Panc1 (cell line): ENCODE data around the gene PAK4. TPM values are rescaled to one million over a fixed set of nuclear protein-coding genes. Genes with fewer than 3 reads are reported as not detected.

Source experiments
- ATAC-seq: fragments of 200-7000 bp; cut with Tn5 transposase; 2 replicates; pipeline ENCODE4 v1.9.1; 2020; ENCODE audit warnings: mild to moderate bottlenecking, moderate library complexity
- BruUV-seq: library from RNA; stranded (reverse); fragments of 400-500 nt; replicated peaks from 2 replicates; lab custom pipeline; 2021; lab: Mats Ljungman, UMichigan
- CTCF ChIA-PET: fragments of 300-600 bp; sonication (Branson Sonifier 250); formaldehyde crosslinking; loops from one replicate; lab custom pipeline; 2022; ENCODE audit warnings: antibody characterized with exemption; lab: Charles Lee
- POLR2A ChIA-PET: fragments of 300-600 bp; sonication (Branson Sonifier 250); formaldehyde crosslinking; loops from one replicate; lab custom pipeline; 2022; ENCODE audit warnings: antibody characterized with exemption; lab: Charles Lee
- DNase-seq: peaks from one replicate; pipeline ENCODE4 v3.0.0-alpha.2; 2010; ENCODE audit warnings: low read depth, low spot score
- H3K27ac ChIP-seq: 2 replicates; pipeline ENCODE4 v1.5.1; 2011; ENCODE audit warnings: mild to moderate bottlenecking, low read length, inconsistent platforms
- H3K27me3 ChIP-seq: fragments of 200-500 bp; sonication (Bioruptor generic); 2 replicates; pipeline ENCODE4 v1.6.0; 2014; ENCODE audit warnings: low read length, inconsistent platforms; ENCODE audit not compliant: control insufficient read depth, insufficient read depth
- H3K36me3 ChIP-seq: fragments of 200-500 bp; sonication (Bioruptor generic); 2 replicates; pipeline ENCODE4 v1.5.1; 2014; ENCODE audit warnings: inconsistent platforms, mild to moderate bottlenecking, low read length, moderate library complexity; ENCODE audit not compliant: control insufficient read depth, insufficient read depth
- H3K4me1 ChIP-seq: 2 replicates; pipeline ENCODE4 v1.5.1; 2011; ENCODE audit warnings: inconsistent platforms, mild to moderate bottlenecking, low read length, moderate library complexity; ENCODE audit not compliant: control insufficient read depth, insufficient read depth
- H3K4me3 ChIP-seq, 2 experiments: 2 replicates each; pipeline ENCODE4 v1.5.1; 2011 to 2012; ENCODE audit warnings: low read depth in 2 of 2, low read length in 2 of 2, mild to moderate bottlenecking in 2 of 2, inconsistent platforms in 1 of 2, moderate library complexity in 1 of 2
- H3K9me3 ChIP-seq: fragments of 200-500 bp; sonication (Bioruptor generic); 2 replicates; pipeline ENCODE4 v1.5.1; 2014; ENCODE audit warnings: low read depth, mild to moderate bottlenecking, inconsistent platforms, low read length, moderate library complexity; ENCODE audit not compliant: control insufficient read depth, insufficient read depth
- CTCF ChIP-seq: fragments of 450-650 bp; IDR thresholded peaks from 2 replicates; pipeline ENCODE4 v1.5.1; 2017; ENCODE audit warnings: mild to moderate bottlenecking
- POLR2AphosphoS5 ChIP-seq: IDR thresholded peaks from 2 replicates; pipeline ENCODE4 v1.6.1; 2012; ENCODE audit warnings: mild to moderate bottlenecking, low read depth, low read length, moderate library complexity
- REST ChIP-seq, 2 experiments: IDR thresholded peaks; 2 replicates each; pipeline ENCODE4 v1.6.1; 2011 to 2012; ENCODE audit warnings: low read depth in 2 of 2, control low read depth in 1 of 2, low read length in 1 of 2, mild to moderate bottlenecking in 1 of 2, moderate library complexity in 1 of 2; ENCODE audit not compliant: insufficient read depth in 1 of 2
- SIN3A ChIP-seq: IDR thresholded peaks from 2 replicates; pipeline ENCODE4 v1.6.1; 2012; ENCODE audit warnings: low read depth, mild to moderate bottlenecking, low read length, moderate library complexity, borderline replicate concordance; ENCODE audit not compliant: insufficient read depth
- TCF7L2 ChIP-seq: IDR thresholded peaks from 2 replicates; pipeline ENCODE4 v1.6.1; 2011; ENCODE audit warnings: mild to moderate bottlenecking, low read depth, low read length, inconsistent platforms
- in situ Hi-C: cut with HindIII; loops from 2 replicates; pipeline ENCODE4 v1.10.0; 2016; ENCODE audit warnings: low sequenced_read_pairs, low pct_unique_long_range_greater_than_20kb
- intact Hi-C: fragments of 100-400 bp; cut with micrococcal nuclease; formaldehyde crosslinking; loops from one replicate; pipeline ENCODE4 v1.10.0; 2022; ENCODE audit not compliant: unreplicated experiment
- total RNA-seq: library from RNA; stranded (reverse); gene quantifications from one replicate; pipeline ENCODE4 v1.2.1, GENCODE V29; 2021; ENCODE audit not compliant: unreplicated experiment

Gene PAK4
- total RNA-seq, 1 experiment from 2014 or later, result 311 TPM

GRCh38 chr19:39177110-39177699, 51.6 kb downstream of the PAK4 start:
- ATAC-seq (no peak), DNase-seq (no peak)
- Histone ChIP-seq H3K9me3 (no peaks in the 10 kb centered on the region), H3K27ac (no peak overlapping the region), H3K27me3 (no peaks in the 10 kb centered on the region), H3K4me3 (no peak overlapping the region), H3K36me3 (peaks cover 31% of the 10 kb centered on the region; the same call in 1 of the 2 replicates), H3K4me1 (no peaks in the 10 kb centered on the region)
- no TSS peak for BruUV-seq
- CTCF ChIA-PET, result no interaction called here
- intact Hi-C loops, result no loop called here
- POLR2A ChIA-PET, result no interaction called here
- TF ChIP-seq CTCF (no peak), TCF7L2 (no peak), REST (IDR thresholded peaks at IDR 0.05; ENCODE audit: insufficient read depth in 1 of 2, low read depth in 2 of 2, low read length in 1 of 2) (no peak), POLR2AphosphoS5 (no peak), SIN3A (no peak)
- in situ Hi-C loops, result loop anchor here (10.0 kb wide), 1 partner anchor 62 kb away; no protein-coding TSS in a partner anchor

- ChIA-PET POLR2A (interaction anchor here (0.7 kb wide), 1 partner anchor 238 kb away, joined by 3 read pairs; no protein-coding TSS in a partner anchor), CTCF (interaction anchor here (0.6 kb wide), 1 partner anchor 182 kb away, joined by 4 read pairs; no protein-coding TSS in a partner anchor)
- TF ChIP-seq SIN3A (no peak), CTCF (no peak), POLR2AphosphoS5 (no peak), TCF7L2 (no peak), REST (IDR thresholded peaks at IDR 0.05; ENCODE audit: insufficient read depth in 1 of 2, low read depth in 2 of 2, low read length in 1 of 2) (no peak)
- Histone ChIP-seq H3K27me3 (no peaks in the 10 kb centered on the region), H3K27ac (no peak overlapping the region), H3K4me3 (no peak overlapping the region), H3K4me1 (no peaks in the 10 kb centered on the region), H3K36me3 (peaks cover 26% of the 10 kb centered on the region; the same call in 1 of the 2 replicates), H3K9me3 (no peaks in the 10 kb centered on the region)
- no TSS peak for BruUV-seq
- ATAC-seq (no peak), DNase-seq (no peak)
- in situ Hi-C loops, result loop anchor here (10.0 kb wide), 1 partner anchor 63 kb away; no protein-coding TSS in a partner anchor
- intact Hi-C loops, result no loop called here
Measured at GRCh38 chr19:39177736-39178135, 52.1 kb downstream of the PAK4 start.
